HUES64 (cell line): ENCODE results near the gene ATP11A.
"Not testable (repeated sequence)": the region's sequence is repeated elsewhere in the genome, so short reads cannot be mapped to it uniquely, and the experiment has no call there.

ENCODE experiments used
- H3K27ac ChIP-seq: 2 replicates; pipeline ENCODE4 v1.7.0; 2013; ENCODE audit warnings: low read depth, low read length, inconsistent platforms
- H3K27me3 ChIP-seq: 2 replicates; pipeline ENCODE4 v1.6.1; 2013; ENCODE audit warnings: mild to moderate bottlenecking, low read length; ENCODE audit not compliant: insufficient read depth
- H3K36me3 ChIP-seq: 2 replicates; pipeline ENCODE4 v1.6.1; 2013; ENCODE audit warnings: mild to moderate bottlenecking, low read length; ENCODE audit not compliant: insufficient read depth
- H3K4me1 ChIP-seq: 2 replicates; pipeline ENCODE4 v1.6.1; 2013; ENCODE audit warnings: mild to moderate bottlenecking, low read length, moderate library complexity; ENCODE audit not compliant: insufficient read depth
- H3K4me3 ChIP-seq: 2 replicates; pipeline ENCODE4 v1.5.1; 2013; ENCODE audit warnings: mild to moderate bottlenecking, low read length, moderate library complexity
- H3K9ac ChIP-seq: 2 replicates; pipeline ENCODE4 v1.6.1; 2013; ENCODE audit warnings: mild to moderate bottlenecking, low read depth, low read length
- H3K9me3 ChIP-seq: 2 replicates; pipeline ENCODE4 v1.6.1; 2013; ENCODE audit warnings: low read depth, low read length; ENCODE audit not compliant: insufficient read depth
- WGBS: fragments of 150-250, 120-280 bp; methylation state at CpG from one replicate; pipeline ENCODE4 v1.1.7; 2013; ENCODE audit warnings: missing lambda C conversion rate; 5-methylcytosine and 5-hydroxymethylcytosine counted together

ATP11A gene

DNA sequence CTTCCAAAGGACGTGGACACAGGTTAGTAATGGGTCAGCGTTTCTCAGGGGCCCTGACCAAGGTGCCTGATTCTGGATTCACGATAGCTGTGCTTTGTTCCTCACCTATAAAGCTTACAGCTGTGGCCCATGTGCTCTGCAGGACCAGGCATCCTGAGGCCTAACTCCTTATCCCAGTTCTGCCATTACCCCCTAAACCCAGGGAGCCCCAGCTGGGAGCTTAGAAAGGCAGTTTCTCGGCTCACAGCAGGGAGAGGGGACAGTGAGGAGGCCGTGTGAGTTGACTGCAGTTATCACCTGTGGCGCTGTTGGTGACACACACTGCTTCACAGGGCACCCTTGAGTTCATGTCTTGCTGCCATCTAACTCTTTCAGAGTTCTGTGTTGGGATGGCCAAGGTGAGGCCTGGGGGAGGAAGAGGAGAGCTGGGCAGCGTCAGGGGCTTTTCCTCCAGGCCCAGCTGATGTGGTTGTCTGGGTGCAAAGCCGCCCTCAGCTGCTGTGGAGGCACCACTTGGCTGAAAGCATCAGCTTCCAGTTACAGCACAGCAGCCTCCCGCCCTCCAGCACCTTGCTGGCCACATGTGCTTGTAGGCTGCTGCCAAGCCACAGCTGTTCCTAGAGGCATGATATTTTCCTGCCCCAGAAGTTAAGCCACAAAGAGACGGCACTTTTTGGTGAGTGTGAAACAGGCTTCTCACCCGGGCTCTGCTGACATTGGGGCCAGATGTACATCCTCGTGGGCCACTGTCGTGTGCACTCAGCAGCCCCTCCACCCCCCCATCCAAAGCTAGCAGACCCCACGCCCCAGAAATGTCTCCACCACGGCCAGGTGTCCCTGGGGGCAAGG, 179.6 kb downstream of the ATP11A start:
- no peak overlapping the region for H3K4me3 ChIP-seq
- no peak overlapping the region for H3K27ac ChIP-seq
- peaks cover 34% of the 10 kb centered on the region for H3K36me3 ChIP-seq
- H3K4me1 ChIP-seq, result no peaks in the 10 kb centered on the region
- peaks cover 5% of the 10 kb centered on the region; the same call in 1 of the 2 replicates for H3K9me3 ChIP-seq
- H3K27me3 ChIP-seq, result no peaks in the 10 kb centered on the region
- H3K9ac ChIP-seq, result no peak overlapping the region
- 88% methylated on average over 15 of the region's 15 CpGs for WGBS

DNA sequence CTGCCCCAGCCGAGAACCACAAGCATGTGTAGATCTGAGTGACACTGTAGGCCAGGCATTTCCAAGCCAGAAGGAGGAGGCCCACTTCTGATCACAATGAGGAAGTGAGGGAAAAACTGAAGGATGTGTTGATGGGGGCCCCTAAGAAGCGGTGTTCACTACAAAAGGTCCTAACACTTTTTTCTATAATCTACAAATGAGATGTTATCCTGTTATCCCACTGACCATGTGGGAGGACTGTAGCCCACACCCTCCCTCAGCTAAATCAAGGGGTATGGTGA, 180.2 kb downstream of the ATP11A start:
- 94% methylated on average over 1 of the region's 2 CpGs for WGBS
- Histone ChIP-seq H3K27ac (no peak overlapping the region), H3K4me3 (no peak overlapping the region), H3K9me3 (peaks cover 5% of the 10 kb centered on the region; the same call in 1 of the 2 replicates), H3K36me3 (peaks cover 34% of the 10 kb centered on the region), H3K9ac (no peak overlapping the region), H3K4me1 (no peaks in the 10 kb centered on the region), H3K27me3 (no peaks in the 10 kb centered on the region)

DNA sequence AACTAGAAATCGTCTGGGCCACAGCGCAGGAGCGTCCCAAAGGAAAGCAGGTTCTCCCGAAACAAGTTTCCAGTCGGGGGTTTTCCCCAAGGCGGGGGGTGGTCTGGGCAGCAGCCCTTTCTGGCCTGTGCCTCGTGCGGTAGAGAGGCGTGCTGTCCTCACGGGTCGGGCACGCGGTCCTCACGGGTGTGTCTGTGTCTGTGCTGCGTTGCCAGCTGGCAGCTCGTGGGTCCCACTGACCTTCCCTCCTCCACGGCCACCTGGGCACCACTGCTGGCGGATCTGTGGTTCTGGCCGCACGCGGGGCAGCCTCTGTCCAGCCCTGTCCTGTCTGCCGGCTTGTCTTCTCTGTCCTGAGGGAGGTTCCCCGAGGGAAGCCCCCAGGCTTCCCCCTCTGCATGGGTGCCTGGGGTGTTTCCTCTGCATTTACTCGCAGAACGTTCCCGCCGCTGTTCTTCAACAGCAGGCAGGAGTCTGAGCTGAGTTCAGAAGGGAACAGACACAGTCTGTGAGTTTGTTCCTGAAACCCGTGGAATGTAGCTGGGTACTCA, 181.0 kb downstream of the ATP11A start:
- no peak overlapping the region for H3K27ac ChIP-seq

DNA sequence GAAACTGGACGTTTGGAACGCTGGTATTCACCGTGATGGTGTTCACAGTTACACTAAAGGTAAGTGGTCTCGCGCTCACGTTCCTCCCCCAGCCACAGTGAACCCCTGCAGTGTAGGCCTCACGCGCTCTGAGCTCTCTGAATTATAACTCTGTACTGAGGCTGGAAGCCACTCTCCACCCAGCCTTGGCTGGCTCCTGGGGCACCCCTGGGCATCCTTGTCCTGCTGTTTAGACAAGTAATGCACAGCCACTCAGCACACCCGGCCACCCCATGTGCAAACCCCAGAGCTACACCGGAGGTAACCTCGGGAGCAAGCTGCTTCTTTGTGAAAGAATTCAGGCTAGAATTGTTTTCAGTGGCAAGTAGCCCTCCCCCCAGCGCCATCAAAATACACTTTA, 181.9 kb downstream of the ATP11A start:
- Histone ChIP-seq H3K9ac (no peak overlapping the region), H3K27ac (no peak overlapping the region), H3K4me1 (no peaks in the 10 kb centered on the region), H3K4me3 (no peak overlapping the region), H3K27me3 (no peaks in the 10 kb centered on the region), H3K36me3 (peaks cover 36% of the 10 kb centered on the region), H3K9me3 (peaks cover 5% of the 10 kb centered on the region; the same call in 1 of the 2 replicates)
- 95% methylated on average over 11 of the region's 12 CpGs for WGBS

More for the DNA sequence above, 181.0 kb downstream of the ATP11A start:
- 91% methylated on average over 28 of the region's 28 CpGs for WGBS
- Histone ChIP-seq H3K4me1 (no peaks in the 10 kb centered on the region), H3K27me3 (no peaks in the 10 kb centered on the region), H3K36me3 (peaks cover 35% of the 10 kb centered on the region), H3K9me3 (peaks cover 5% of the 10 kb centered on the region; the same call in 1 of the 2 replicates), H3K4me3 (no peak overlapping the region), H3K9ac (no peak overlapping the region)

DNA sequence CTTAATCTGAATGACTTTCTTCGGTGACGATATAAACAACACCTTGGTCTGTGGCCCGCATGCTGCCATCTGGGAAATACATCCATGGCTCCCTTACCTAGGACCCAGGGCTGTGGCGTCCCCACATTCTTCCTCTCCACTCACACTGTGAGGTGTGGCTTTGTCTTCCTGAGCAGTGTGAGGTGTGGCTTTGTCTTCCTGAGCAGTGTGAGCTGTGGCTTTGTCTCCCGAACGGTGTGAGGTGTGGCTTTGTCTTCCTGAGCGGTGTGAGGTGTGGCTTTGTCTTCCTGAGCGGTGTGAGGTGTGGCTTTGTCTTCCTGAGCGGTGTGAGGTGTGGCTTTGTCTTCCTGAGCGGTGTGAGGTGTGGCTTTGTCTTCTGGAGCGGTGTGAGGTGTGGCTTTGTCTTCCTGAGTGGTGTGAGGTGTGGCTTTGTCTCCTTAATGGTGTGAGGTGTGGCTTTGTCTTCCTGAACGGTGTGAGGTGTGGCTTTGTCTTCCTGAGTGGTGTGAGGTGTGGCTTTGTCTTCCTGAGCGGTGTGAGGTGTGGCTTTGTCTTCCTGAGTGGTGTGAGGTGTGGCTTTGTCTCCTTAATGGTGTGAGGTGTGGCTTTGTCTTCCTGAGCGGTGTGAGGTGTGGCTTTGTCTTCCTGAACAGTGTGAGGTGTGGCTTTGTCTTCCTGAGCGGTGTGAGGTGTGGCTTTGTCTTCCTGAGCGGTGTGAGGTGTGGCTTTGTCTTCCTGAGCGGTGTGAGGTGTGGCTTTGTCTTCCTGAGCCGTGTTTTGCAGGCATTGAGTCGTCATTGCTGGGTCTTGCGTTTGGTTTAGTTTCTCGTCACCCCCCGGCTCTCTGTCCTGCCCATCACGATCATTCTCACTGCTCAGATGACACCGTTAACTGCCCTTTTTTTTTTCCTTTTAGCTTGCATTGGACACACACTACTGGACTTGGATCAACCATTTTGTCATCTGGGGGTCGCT, 183.1 kb downstream of the ATP11A start:
- H3K4me3 ChIP-seq, H3K27ac ChIP-seq: not testable (repeated sequence)
- WGBS, result 81% methylated on average over 25 of the region's 25 CpGs

DNA sequence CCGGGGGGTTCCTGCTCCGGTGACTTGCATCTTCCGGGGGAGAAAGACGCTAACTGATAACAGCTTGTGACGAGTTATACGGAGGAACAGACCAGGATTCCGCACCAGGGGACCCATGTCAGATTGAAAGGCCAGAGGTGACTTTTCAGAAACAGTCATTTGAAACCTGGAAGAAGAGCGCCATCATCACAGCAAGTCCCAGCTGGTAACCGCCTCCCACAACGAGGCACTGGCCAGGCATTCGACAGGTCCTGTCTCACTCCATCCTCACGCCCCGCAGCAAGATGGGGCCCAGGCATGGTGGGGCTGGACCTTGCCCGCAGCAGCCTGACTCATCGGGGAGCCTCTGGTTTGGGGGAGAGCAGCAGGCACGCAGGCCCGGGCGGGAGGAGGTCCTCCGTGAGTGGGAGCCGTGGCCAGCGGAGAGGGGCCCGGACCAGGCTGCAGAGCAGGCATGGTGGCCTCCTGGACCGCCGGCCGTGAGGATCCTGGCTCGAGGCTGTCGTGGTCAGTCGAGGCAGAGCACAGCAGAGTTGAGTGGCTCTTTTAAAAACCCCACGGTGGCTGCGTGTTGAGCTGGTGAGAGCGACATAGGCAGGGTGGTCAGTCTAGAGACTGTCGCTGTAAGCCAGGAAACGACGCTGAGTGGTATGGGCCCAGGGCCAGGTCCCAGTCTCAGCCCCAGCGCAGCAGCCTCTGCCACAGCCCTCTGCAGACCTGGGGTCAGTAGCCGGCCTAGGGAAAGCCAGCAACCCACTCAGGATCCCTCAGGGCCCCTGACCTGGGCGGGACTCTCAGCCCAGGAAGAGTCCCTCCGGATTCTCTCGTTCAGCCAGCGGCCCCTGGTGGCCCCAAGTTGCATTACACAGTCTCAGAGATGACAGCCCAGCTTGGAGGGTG, 184.3 kb downstream of the ATP11A start:
- no peaks in the 10 kb centered on the region for H3K27me3 ChIP-seq
- no peak overlapping the region for H3K4me3 ChIP-seq
- peak overlapping the region; percentile 30; the same call in 1 of the 2 replicates for H3K27ac ChIP-seq
- H3K36me3 ChIP-seq, result peaks cover 42% of the 10 kb centered on the region
- no peak overlapping the region for H3K9ac ChIP-seq
- H3K4me1 ChIP-seq, result no peaks in the 10 kb centered on the region
- WGBS, result 83% methylated on average over 40 of the region's 40 CpGs
- H3K9me3 ChIP-seq, result peaks cover 5% of the 10 kb centered on the region; the same call in 1 of the 2 replicates

More for the DNA sequence above, 183.1 kb downstream of the ATP11A start:
- peaks cover 36% of the 10 kb centered on the region for H3K36me3 ChIP-seq
- not testable (repeated sequence) for H3K9ac ChIP-seq, H3K4me1 ChIP-seq, H3K9me3 ChIP-seq, H3K27me3 ChIP-seq

DNA sequence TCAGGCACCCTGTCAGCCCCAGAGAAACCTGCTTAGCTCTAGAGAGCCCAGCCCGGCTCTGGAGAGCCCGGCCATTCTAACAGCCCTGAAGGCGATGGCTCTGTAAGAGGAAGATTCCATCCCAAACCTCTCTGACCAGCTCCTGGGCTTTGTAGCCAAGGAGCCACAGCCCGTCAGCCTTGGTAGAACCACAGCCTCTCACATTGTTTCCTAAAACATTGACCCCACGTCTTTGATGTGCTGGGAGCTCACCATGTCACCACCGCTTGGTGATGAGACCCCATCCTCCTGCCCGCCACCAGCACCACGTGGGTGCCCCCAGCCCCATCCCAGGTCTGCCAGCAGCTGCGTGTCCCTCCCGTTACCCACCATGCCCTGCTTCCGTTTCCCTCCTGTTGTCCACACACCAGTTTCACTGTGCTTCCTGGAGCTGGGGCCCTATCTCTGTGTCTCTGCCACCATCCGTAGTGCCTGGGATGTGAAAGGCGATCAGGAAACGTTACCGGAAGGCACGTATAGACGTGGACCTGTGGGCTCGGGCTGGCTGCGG, 185.0 kb downstream of the ATP11A start:
- no peaks in the 10 kb centered on the region for H3K27me3 ChIP-seq
- H3K27ac ChIP-seq, result no peak overlapping the region
- no peak overlapping the region for H3K9ac ChIP-seq
- 88% methylated on average over 19 of the region's 19 CpGs for WGBS
- H3K36me3 ChIP-seq, result peaks cover 48% of the 10 kb centered on the region
- H3K9me3 ChIP-seq, result peaks cover 5% of the 10 kb centered on the region; the same call in 1 of the 2 replicates
- no peak overlapping the region for H3K4me3 ChIP-seq
- H3K4me1 ChIP-seq, result no peaks in the 10 kb centered on the region

DNA sequence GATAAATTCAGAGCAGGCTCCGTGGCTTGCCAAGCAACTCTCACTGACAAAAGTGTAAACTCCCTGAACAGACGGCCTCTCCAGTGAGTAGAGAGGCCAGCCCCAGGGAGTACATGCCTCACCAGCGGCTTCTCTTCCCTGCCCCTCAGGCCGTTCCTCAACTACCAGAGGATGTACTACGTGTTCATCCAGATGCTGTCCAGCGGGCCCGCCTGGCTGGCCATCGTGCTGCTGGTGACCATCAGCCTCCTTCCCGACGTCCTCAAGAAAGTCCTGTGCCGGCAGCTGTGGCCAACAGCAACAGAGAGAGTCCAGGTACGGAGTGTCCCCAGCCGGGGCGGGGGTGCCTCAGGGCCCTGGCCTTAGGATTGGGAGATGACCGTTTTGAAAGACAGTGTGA, 185.8 kb downstream of the ATP11A start:
- Histone ChIP-seq H3K36me3 (peaks cover 56% of the 10 kb centered on the region), H3K9ac (no peak overlapping the region), H3K9me3 (peaks cover 5% of the 10 kb centered on the region; the same call in 1 of the 2 replicates), H3K27me3 (no peaks in the 10 kb centered on the region), H3K4me1 (no peaks in the 10 kb centered on the region), H3K4me3 (no peak overlapping the region), H3K27ac (no peak overlapping the region)
- WGBS, result 96% methylated on average over 15 of the region's 15 CpGs

DNA sequence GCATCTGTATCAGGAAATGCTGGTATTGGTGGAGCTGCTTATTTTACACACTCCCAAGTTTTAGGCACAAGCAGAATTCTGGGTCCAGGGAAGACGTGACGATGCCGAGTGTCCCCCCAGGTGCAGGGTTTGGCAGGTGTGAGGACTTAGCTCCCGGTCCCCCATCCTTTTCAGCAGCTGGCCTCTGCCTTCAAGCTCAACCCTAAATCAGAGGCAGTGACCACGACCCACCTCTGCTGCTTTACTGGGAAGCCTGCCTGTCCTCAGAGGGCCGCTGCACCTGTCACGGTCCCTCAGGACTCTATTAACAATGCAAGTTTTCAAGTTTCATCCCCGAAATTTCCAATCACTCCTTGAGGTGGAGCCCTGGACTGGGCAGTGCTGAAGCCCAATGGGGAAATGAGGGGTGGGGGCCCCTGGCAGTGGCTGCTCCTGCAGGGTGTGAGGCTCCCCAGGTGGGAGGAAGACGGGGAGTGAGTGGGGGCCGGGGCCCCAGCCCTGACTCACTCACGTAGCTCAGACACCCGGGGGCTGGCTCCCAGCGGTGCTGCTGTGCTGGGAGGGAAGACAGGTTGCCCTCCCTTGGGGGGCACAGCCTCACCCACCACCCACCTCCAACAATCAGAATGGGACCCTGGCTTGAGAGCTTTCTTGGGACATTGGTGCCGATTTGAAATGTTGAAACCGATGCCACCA, 186.6 kb downstream of the ATP11A start:
- H3K9ac ChIP-seq, result no peak overlapping the region
- no peak overlapping the region for H3K27ac ChIP-seq
- no peak overlapping the region for H3K4me3 ChIP-seq
- H3K4me1 ChIP-seq, result no peaks in the 10 kb centered on the region
- peaks cover 60% of the 10 kb centered on the region for H3K36me3 ChIP-seq
- peaks cover 5% of the 10 kb centered on the region; the same call in 1 of the 2 replicates for H3K9me3 ChIP-seq
- H3K27me3 ChIP-seq, result no peaks in the 10 kb centered on the region
- WGBS, result 87% methylated on average over 15 of the region's 15 CpGs

DNA sequence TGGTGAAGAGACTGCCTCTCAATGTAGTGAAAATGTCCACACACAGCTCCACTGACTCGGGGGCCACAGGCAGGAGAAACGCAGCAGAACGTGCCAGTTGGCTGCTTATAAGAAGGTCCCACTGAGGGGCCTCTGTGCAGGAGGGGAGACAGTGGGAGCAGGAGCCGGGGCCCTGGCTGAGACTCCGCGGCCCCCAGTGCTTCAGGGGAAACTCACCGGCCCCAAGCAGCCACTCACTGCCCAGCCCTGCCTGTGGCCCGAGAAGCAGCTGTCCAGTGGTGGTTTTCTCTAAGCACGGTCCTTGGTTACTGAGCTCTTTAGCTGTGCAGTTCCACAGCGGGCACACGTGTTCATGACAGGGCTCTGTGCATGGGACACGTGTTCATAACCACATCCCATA, 187.2 kb downstream of the ATP11A start:
- H3K9me3 ChIP-seq, result peaks cover 5% of the 10 kb centered on the region; the same call in 1 of the 2 replicates
- no peak overlapping the region for H3K27ac ChIP-seq
- WGBS, result 92% methylated on average over 12 of the region's 12 CpGs
- no peak overlapping the region for H3K9ac ChIP-seq
- H3K36me3 ChIP-seq, result peaks cover 57% of the 10 kb centered on the region
- H3K4me3 ChIP-seq, result no peak overlapping the region
- H3K4me1 ChIP-seq, result no peaks in the 10 kb centered on the region
- no peaks in the 10 kb centered on the region for H3K27me3 ChIP-seq
